A549 (cell line): ENCODE results near the gene RNF144A. TPM values are rescaled to one million over a fixed set of nuclear protein-coding genes. Genes with fewer than 3 reads are reported as not detected.

ENCODE experiments used
- ATAC-seq, 2 experiments: fragments of 200-7000 bp in 1 of 2; fragments of >200 bp in 1 of 2; cut with Nextera tagmentation in 1 of 2; cut with Tn5 transposase in 1 of 2; 3 replicates each; pipeline versions ENCODE4 v1.8.0 to v1.9.1; 2018 to 2020; ENCODE audit warnings: mild to moderate bottlenecking in 1 of 2, moderate library complexity in 1 of 2
- CTCF ChIA-PET: fragments of 300-600 bp; sonication (Branson Sonifier 250); formaldehyde crosslinking; extraction: SDS; loops from one replicate; lab custom pipeline; 2021; ENCODE audit warnings: antibody characterized with exemption, inconsistent platforms; lab: Yijun Ruan, JAX
- POLR2A ChIA-PET: fragments of 350-600 bp; formaldehyde crosslinking; extraction: SDS; loops from one replicate; lab custom pipeline; 2021; ENCODE audit warnings: antibody characterized with exemption, inconsistent platforms; lab: Yijun Ruan, JAX
- DNase-seq, 2 experiments: peaks; one replicate each; pipeline versions ENCODE4 v3.0.0 to v3.0.0-alpha.2; 2011 to 2016; ENCODE audit warnings: low read depth in 1 of 2, low spot score in 1 of 2
- FAIRE-seq: peaks from 2 replicates; lab custom pipeline; 2011; peaks lifted over from hg19 to GRCh38; lab: Jason Lieb, UNC
- H3K27ac ChIP-seq, 2 experiments: fragments of >200 bp; sonication (Bioruptor Twin); formaldehyde crosslinking; 3 replicates each; pipeline ENCODE4 v1.5.1; 2016 to 2017
- H3K4me1 ChIP-seq: fragments of >200 bp; sonication (Bioruptor Twin); formaldehyde crosslinking; 3 replicates; pipeline ENCODE4 v1.6.1; 2016
- H3K4me2 ChIP-seq: fragments of >200 bp; sonication (Bioruptor Twin); formaldehyde crosslinking; 3 replicates; pipeline ENCODE4 v1.6.1; 2016
- H3K4me3 ChIP-seq: fragments of >200 bp; sonication (Bioruptor Twin); formaldehyde crosslinking; 3 replicates; pipeline ENCODE4 v1.5.1; 2016
- H3K9me3 ChIP-seq: fragments of >200 bp; sonication (Bioruptor Twin); formaldehyde crosslinking; 3 replicates; pipeline ENCODE4 v1.6.1; 2016
- CEBPB ChIP-seq, 2 experiments: fragments of >200 bp in 1 of 2; sonication (Bioruptor Twin) in 1 of 2; formaldehyde crosslinking in 1 of 2; IDR thresholded peaks; 2 replicates each; pipeline ENCODE4 v1.6.1; 2012 to 2016
- EHMT2 ChIP-seq: fragments of 200-600 bp; sonication (generic); IDR thresholded peaks from 2 replicates; pipeline ENCODE4 v1.6.1; 2016; ENCODE audit warnings: antibody characterized with exemption, low read depth, mild to moderate bottlenecking, moderate library complexity
- ELK1 ChIP-seq: fragments of 150-350 bp; IDR thresholded peaks from 2 replicates; pipeline ENCODE4 v1.6.1; 2014; ENCODE audit warnings: low read depth, mild to moderate bottlenecking, low read length
- EP300 ChIP-seq, 2 experiments: fragments of >200 bp; sonication (Bioruptor Twin); formaldehyde crosslinking; IDR thresholded peaks; 2 replicates in 1 of 2; 3 replicates in 1 of 2; pipeline ENCODE4 v1.6.1; 2016 to 2017
- GATA3 ChIP-seq: IDR thresholded peaks from 2 replicates; pipeline ENCODE4 v1.6.1; 2012; ENCODE audit warnings: borderline replicate concordance
- JUNB ChIP-seq: fragments of >200 bp; sonication (Bioruptor Twin); formaldehyde crosslinking; IDR thresholded peaks from 2 replicates; pipeline ENCODE4 v1.6.1; 2016
- KDM1A ChIP-seq: fragments of 200-600 bp; sonication (generic); IDR thresholded peaks from 2 replicates; pipeline ENCODE4 v1.6.1; 2016; ENCODE audit warnings: low read depth, mild to moderate bottlenecking
- NPAS2 ChIP-seq: fragments of 250-450 bp; sonication (Bioruptor Pico); IDR thresholded peaks from 2 replicates; pipeline ENCODE4 v1.8.0; 2022; ENCODE audit warnings: mild to moderate bottlenecking, moderate library complexity, borderline replicate concordance
- PBX3 ChIP-seq: IDR thresholded peaks from 2 replicates; pipeline ENCODE4 v1.6.1; 2012
- PHF8 ChIP-seq: fragments of 200-600 bp; sonication (generic); IDR thresholded peaks from 2 replicates; pipeline ENCODE4 v1.6.1; 2016; ENCODE audit warnings: low read depth, mild to moderate bottlenecking, antibody characterized with exemption, moderate library complexity, borderline replicate concordance
- POLR2AphosphoS2 ChIP-seq: conservative IDR thresholded peaks from 2 replicates; pipeline ENCODE4 v1.6.1; 2012; ENCODE audit warnings: low read length, improper control_type of control experiment, inconsistent platforms
- RARB ChIP-seq: fragments of 250-450 bp; sonication (Bioruptor Pico); IDR thresholded peaks from 2 replicates; pipeline ENCODE4 v1.8.0; 2021; ENCODE audit warnings: mild to moderate bottlenecking, moderate library complexity
- RFX5 ChIP-seq: fragments of 450-650 bp; IDR thresholded peaks from 2 replicates; pipeline ENCODE4 v1.7.1; 2014; ENCODE audit warnings: antibody characterized with exemption, mild to moderate bottlenecking, moderate library complexity
- SMC3 ChIP-seq: fragments of >200 bp; sonication (Bioruptor Twin); formaldehyde crosslinking; IDR thresholded peaks from 3 replicates; pipeline ENCODE4 v1.6.1; 2018; ENCODE audit warnings: inconsistent platforms
- TFCP2L1 ChIP-seq: fragments of 250-450 bp; sonication (Bioruptor Pico); IDR thresholded peaks from 2 replicates; pipeline ENCODE4 v1.5.0; 2021; ENCODE audit warnings: mild to moderate bottlenecking
- TP53 ChIP-seq: fragments of 250-450 bp; sonication (Bioruptor Pico); IDR thresholded peaks from 2 replicates; pipeline ENCODE4 v1.5.0; 2021; ENCODE audit warnings: mild to moderate bottlenecking, moderate library complexity
- ZC3H11A ChIP-seq: fragments of 450-650 bp; IDR thresholded peaks from 2 replicates; pipeline ENCODE4 v1.6.1; 2014; ENCODE audit warnings: antibody characterized with exemption, mild to moderate bottlenecking
- ZFP36 ChIP-seq: fragments of 450-650 bp; IDR thresholded peaks from 2 replicates; pipeline ENCODE4 v1.6.1; 2014; ENCODE audit warnings: borderline replicate concordance; ENCODE audit not compliant: partially characterized antibody
- ZNF302 ChIP-seq: fragments of 250-450 bp; sonication (Bioruptor Pico); IDR thresholded peaks from 2 replicates; pipeline ENCODE4 v1.9.0; 2021; ENCODE audit warnings: inconsistent platforms, mild to moderate bottlenecking, moderate library complexity
- WGBS: methylation state at CpG from one replicate; pipeline ENCODE4 v1.1.6; 2017; ENCODE audit errors: missing lambda C conversion rate; 5-methylcytosine and 5-hydroxymethylcytosine counted together
- polyA plus RNA-seq, 4 experiments: library from polyadenylated mRNA; depleted of rRNA in 3 of 4; stranded (reverse); fragments of >200 nt; fragmentation: RNase III in 1 of 4; extraction: RNeasy Plus Mini Kit Qiagen cat#74134 plus additional on column Dnase treatment in 1 of 4; gene quantifications; 2 replicates in 3 of 4; 3 replicates in 1 of 4; pipeline ENCODE4 v1.2.3, GENCODE V29; 2011 to 2017
- TF ChIP-seq, protein P1 (sequence below): IDR thresholded peaks from 2 replicates; pipeline ENCODE4 v1.6.1; 2012; ENCODE audit warnings: low read depth, borderline replicate concordance
- TF ChIP-seq, protein P2 (sequence below): fragments of 200-600 bp; sonication (generic); IDR thresholded peaks from 2 replicates; pipeline ENCODE4 v1.6.1; 2016; ENCODE audit warnings: antibody characterized with exemption, mild to moderate bottlenecking, moderate library complexity
- TF ChIP-seq, protein P3 (sequence below): fragments of >200 bp; sonication (Bioruptor Twin); formaldehyde crosslinking; IDR thresholded peaks from 3 replicates; pipeline ENCODE4 v1.6.1; 2016

RNF144A gene
- polyA plus RNA-seq, 2 of the 4 experiments (the other 2 are of a cell fraction), result 4.4 to 9.6 TPM

DNA sequence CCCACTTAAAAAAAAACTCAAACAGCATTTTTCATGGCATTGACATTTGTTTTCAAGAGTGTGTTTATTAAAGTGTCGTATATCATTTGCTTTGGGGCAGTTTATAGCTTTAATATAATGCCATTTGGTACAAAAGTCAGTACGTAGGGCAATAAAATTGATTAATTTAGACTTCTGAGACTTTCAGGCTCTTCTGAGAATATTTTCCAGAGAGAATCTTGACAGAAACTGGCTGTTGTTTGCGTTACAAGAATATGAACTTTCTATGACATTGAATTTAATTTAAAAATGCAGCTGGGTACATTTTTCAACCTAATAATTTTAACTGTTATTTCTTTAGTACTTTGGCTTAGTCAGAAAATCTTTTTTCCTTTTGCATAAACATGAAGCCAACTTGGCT, 98.9 kb downstream of the RNF144A start:
- POLR2A ChIA-PET, result interaction anchor here (1.0 kb wide), 1 partner anchor 82 kb away, joined by 7 read pairs; no protein-coding TSS in a partner anchor
- FAIRE-seq (no peak), ATAC-seq (no peak), DNase-seq (no peak)
- Histone ChIP-seq H3K4me1 (no peaks in the 10 kb centered on the region), H3K9me3 (no peaks in the 10 kb centered on the region), H3K4me3 (no peak overlapping the region), H3K27ac (no peak overlapping the region), H3K4me2 (no peak overlapping the region)
- CTCF ChIA-PET, result interaction anchor here (0.7 to 1.3 kb wide), 3 partner anchors 11 to 27 kb away, joined by 3 to 4 read pairs (median 3); no protein-coding TSS in a partner anchor
- WGBS, result 80% methylated on average over 3 of the region's 3 CpGs
- TF ChIP-seq ELK1 (no peak), ZC3H11A (no peak), PBX3 (no peak), EP300 (IDR thresholded peaks at IDR 0.05) (no peak), PHF8 (no peak), KDM1A (no peak), JUNB (no peak), RARB (CRISPR knock-in tag) (no peak)
- TF ChIP-seq, protein P1, sequence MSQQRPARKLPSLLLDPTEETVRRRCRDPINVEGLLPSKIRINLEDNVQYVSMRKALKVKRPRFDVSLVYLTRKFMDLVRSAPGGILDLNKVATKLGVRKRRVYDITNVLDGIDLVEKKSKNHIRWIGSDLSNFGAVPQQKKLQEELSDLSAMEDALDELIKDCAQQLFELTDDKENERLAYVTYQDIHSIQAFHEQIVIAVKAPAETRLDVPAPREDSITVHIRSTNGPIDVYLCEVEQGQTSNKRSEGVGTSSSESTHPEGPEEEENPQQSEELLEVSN, result no peak
- TF ChIP-seq, protein P2, sequence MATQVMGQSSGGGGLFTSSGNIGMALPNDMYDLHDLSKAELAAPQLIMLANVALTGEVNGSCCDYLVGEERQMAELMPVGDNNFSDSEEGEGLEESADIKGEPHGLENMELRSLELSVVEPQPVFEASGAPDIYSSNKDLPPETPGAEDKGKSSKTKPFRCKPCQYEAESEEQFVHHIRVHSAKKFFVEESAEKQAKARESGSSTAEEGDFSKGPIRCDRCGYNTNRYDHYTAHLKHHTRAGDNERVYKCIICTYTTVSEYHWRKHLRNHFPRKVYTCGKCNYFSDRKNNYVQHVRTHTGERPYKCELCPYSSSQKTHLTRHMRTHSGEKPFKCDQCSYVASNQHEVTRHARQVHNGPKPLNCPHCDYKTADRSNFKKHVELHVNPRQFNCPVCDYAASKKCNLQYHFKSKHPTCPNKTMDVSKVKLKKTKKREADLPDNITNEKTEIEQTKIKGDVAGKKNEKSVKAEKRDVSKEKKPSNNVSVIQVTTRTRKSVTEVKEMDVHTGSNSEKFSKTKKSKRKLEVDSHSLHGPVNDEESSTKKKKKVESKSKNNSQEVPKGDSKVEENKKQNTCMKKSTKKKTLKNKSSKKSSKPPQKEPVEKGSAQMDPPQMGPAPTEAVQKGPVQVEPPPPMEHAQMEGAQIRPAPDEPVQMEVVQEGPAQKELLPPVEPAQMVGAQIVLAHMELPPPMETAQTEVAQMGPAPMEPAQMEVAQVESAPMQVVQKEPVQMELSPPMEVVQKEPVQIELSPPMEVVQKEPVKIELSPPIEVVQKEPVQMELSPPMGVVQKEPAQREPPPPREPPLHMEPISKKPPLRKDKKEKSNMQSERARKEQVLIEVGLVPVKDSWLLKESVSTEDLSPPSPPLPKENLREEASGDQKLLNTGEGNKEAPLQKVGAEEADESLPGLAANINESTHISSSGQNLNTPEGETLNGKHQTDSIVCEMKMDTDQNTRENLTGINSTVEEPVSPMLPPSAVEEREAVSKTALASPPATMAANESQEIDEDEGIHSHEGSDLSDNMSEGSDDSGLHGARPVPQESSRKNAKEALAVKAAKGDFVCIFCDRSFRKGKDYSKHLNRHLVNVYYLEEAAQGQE, result no peak
- TF ChIP-seq, protein P3, sequence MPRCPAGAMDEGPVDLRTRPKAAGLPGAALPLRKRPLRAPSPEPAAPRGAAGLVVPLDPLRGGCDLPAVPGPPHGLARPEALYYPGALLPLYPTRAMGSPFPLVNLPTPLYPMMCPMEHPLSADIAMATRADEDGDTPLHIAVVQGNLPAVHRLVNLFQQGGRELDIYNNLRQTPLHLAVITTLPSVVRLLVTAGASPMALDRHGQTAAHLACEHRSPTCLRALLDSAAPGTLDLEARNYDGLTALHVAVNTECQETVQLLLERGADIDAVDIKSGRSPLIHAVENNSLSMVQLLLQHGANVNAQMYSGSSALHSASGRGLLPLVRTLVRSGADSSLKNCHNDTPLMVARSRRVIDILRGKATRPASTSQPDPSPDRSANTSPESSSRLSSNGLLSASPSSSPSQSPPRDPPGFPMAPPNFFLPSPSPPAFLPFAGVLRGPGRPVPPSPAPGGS, result no peak

GRCh38 chr2:7016601-7017211, 99.5 kb downstream of the RNF144A start:
- 81% methylated on average over 11 of the region's 11 CpGs for WGBS
- FAIRE-seq (no peak), ATAC-seq (no peak), DNase-seq (no peak)
- H3K9me3 ChIP-seq, result no peaks in the 10 kb centered on the region
- no peak overlapping the region for H3K4me3 ChIP-seq
- POLR2A ChIA-PET, result interaction anchor here (1.0 kb wide), 1 partner anchor 81 kb away, joined by 7 read pairs; no protein-coding TSS in a partner anchor
- CTCF ChIA-PET, result interaction anchor here (0.7 to 1.3 kb wide), 5 partner anchors 11 to 111 kb away, joined by 3 to 4 read pairs (median 3); no protein-coding TSS in a partner anchor
- H3K4me2 ChIP-seq, result no peak overlapping the region
- H3K4me1 ChIP-seq, result no peaks in the 10 kb centered on the region
- no peak overlapping the region for H3K27ac ChIP-seq
- TF ChIP-seq PBX3 (no peak), SMC3 (no peak), TFCP2L1 (CRISPR knock-in tag) (no peak), TP53 (CRISPR knock-in tag) (no peak), ELK1 (no peak), ZFP36 (no peak), NPAS2 (no peak), GATA3 (no peak), CEBPB (IDR thresholded peaks at IDR 0.05) (no peak), EHMT2 (no peak), POLR2AphosphoS2 (no peak), PHF8 (no peak), ZNF302 (CRISPR knock-in tag) (no peak), RFX5 (no peak)
- TF ChIP-seq, protein P3, result no peak
